ENCODE measurements around the gene HEG1. TPM values are rescaled to one million over a fixed set of nuclear protein-coding genes. Genes with fewer than 3 reads are reported as not detected.
"Not testable (repeated sequence)": the region's sequence is repeated elsewhere in the genome, so short reads cannot be mapped to it uniquely, and the experiment has no call there.

Gene HEG1
- total RNA-seq, 1 experiment from 2014 or later = 0.33 TPM

GRCh38 chr3:124986192-124987143, 69.3 kb downstream of the HEG1 start:
- DNase-seq (ENCODE audit: low spot score) = peak; percentile 84

GRCh38 chr3:124985349-124985748, 70.4 kb downstream of the HEG1 start:
- DNase-seq (ENCODE audit: low spot score) = peak; percentile 28

GRCh38 chr3:124984754-124985153, 71.0 kb downstream of the HEG1 start:
- DNase-seq (ENCODE audit: low spot score) = no peak

GRCh38 chr3:124982855-124983254, 72.9 kb downstream of the HEG1 start:
- no peak for DNase-seq (ENCODE audit: low spot score)

GRCh38 chr3:124981472-124981871, 74.3 kb downstream of the HEG1 start:
- no peak for DNase-seq (ENCODE audit: low spot score)

- no peak for DNase-seq (ENCODE audit: low spot score)
Measured at GRCh38 chr3:124978627-124979026, 77.2 kb downstream of the HEG1 start.

- no peak for DNase-seq (ENCODE audit: low spot score)
Measured at GRCh38 chr3:124976383-124976782, 79.4 kb downstream of the HEG1 start.

- peak; percentile 84 for DNase-seq (ENCODE audit: low spot score)
Measured at GRCh38 chr3:124974691-124975090, 81.1 kb downstream of the HEG1 start.

- no peak for DNase-seq (ENCODE audit: low spot score)
Measured at GRCh38 chr3:124973290-124973689, 82.5 kb downstream of the HEG1 start.

- peak; percentile 93 for DNase-seq (ENCODE audit: low spot score)
Measured at GRCh38 chr3:124972457-124972856, 83.3 kb downstream of the HEG1 start.

- no peak for DNase-seq (ENCODE audit: low spot score)
Measured at GRCh38 chr3:124969963-124970722, 85.7 kb downstream of the HEG1 start.

GRCh38 chr3:124969190-124969589, 86.6 kb downstream of the HEG1 start:
- DNase-seq (ENCODE audit: low spot score) = no peak

GRCh38 chr3:124967964-124968363, 87.8 kb downstream of the HEG1 start:
- no peak for DNase-seq (ENCODE audit: low spot score)

- no peak for DNase-seq (ENCODE audit: low spot score)
Measured at GRCh38 chr3:124966521-124967445, 89.0 kb downstream of the HEG1 start.

GRCh38 chr3:124965413-124965812, 90.4 kb downstream of the HEG1 start:
- no peak for DNase-seq (ENCODE audit: low spot score)

GRCh38 chr3:124964387-124964786, 91.4 kb downstream of the HEG1 start:
- no peak for DNase-seq (ENCODE audit: low spot score)

GRCh38 chr3:124963755-124964154, 92.0 kb downstream of the HEG1 start:
- peak; percentile 29 for DNase-seq (ENCODE audit: low spot score)

- DNase-seq (ENCODE audit: low spot score) = no peak
Measured at GRCh38 chr3:124962403-124962940, 93.3 kb downstream of the HEG1 start.

GRCh38 chr3:124960698-124961097, 95.1 kb downstream of the HEG1 start:
- DNase-seq (ENCODE audit: low spot score) = no peak

GRCh38 chr3:124960105-124960504, 95.7 kb downstream of the HEG1 start:
- DNase-seq (ENCODE audit: low spot score) = no peak

- not testable (repeated sequence) for DNase-seq (ENCODE audit: low spot score)
Measured at GRCh38 chr3:124957951-124958350, 97.8 kb downstream of the HEG1 start.
